ENCODE results near the gene FBXL19. TPM values are rescaled to one million over a fixed set of nuclear protein-coding genes. Genes with fewer than 3 reads are reported as not detected.
A peak's percentile ranks its signal among the peaks of the same experiment; 100 is the strongest.

The FBXL19 gene
- total RNA-seq, 1 donor from 2014 or later = 36.4 TPM

GRCh38 chr16:30997725-30998711 lies 74.6 kb downstream of the FBXL19 start:
- Histone ChIP-seq H3K36me3 (ENCODE audit: control insufficient read depth, insufficient read depth, low read length) (no peaks in the 10 kb centered on the region), H3K27me3 (ENCODE audit: control insufficient read depth, insufficient read depth, low read length) (peaks cover 3% of the 10 kb centered on the region), H3K4me3 (ENCODE audit: low read depth, low read length) (peak overlapping the region; percentile 55)
- TF ChIP-seq, protein P1, sequence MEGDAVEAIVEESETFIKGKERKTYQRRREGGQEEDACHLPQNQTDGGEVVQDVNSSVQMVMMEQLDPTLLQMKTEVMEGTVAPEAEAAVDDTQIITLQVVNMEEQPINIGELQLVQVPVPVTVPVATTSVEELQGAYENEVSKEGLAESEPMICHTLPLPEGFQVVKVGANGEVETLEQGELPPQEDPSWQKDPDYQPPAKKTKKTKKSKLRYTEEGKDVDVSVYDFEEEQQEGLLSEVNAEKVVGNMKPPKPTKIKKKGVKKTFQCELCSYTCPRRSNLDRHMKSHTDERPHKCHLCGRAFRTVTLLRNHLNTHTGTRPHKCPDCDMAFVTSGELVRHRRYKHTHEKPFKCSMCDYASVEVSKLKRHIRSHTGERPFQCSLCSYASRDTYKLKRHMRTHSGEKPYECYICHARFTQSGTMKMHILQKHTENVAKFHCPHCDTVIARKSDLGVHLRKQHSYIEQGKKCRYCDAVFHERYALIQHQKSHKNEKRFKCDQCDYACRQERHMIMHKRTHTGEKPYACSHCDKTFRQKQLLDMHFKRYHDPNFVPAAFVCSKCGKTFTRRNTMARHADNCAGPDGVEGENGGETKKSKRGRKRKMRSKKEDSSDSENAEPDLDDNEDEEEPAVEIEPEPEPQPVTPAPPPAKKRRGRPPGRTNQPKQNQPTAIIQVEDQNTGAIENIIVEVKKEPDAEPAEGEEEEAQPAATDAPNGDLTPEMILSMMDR (IDR thresholded peaks at IDR 0.05; ENCODE audit: insufficient read depth, low read length, poor library complexity, severe bottlenecking) = no peak
- DNase-seq (ENCODE audit: low read depth) = peak; percentile 67

Other genes with a start within 250 kb of the FBXL19 start
- gene SRCAP, start 224.4 kb upstream of the FBXL19 start, total RNA-seq = 15.5 and 18.1 TPM in 2 replicates
- gene PHKG2, start 175.1 kb upstream of the FBXL19 start, total RNA-seq = 23.6 and 32.3 TPM in 2 replicates
- gene CFAP119, start 161.5 kb upstream of the FBXL19 start, total RNA-seq = 1.6 and 5.7 TPM in 2 replicates
- gene RNF40, start 161.2 kb upstream of the FBXL19 start, total RNA-seq = 101 and 130 TPM in 2 replicates
- gene ZNF629, start 136.4 kb upstream of the FBXL19 start, total RNA-seq = 22.8 and 23.9 TPM in 2 replicates
- gene BCL7C, start 29.5 kb upstream of the FBXL19 start, total RNA-seq = 43.1 and 46.3 TPM in 2 replicates
- gene CTF1, start 27.0 kb upstream of the FBXL19 start, total RNA-seq = 1.4 and 2.1 TPM in 2 replicates
- gene ORAI3, start 25.5 kb downstream of the FBXL19 start, total RNA-seq = 35.3 and 37.9 TPM in 2 replicates
- gene SETD1A, start 34.2 kb downstream of the FBXL19 start, total RNA-seq = 7.2 TPM in 2 replicates
- gene HSD3B7, start 61.6 kb downstream of the FBXL19 start, total RNA-seq = 11.5 and 13.8 TPM in 2 replicates
- gene STX1B, start 87.1 kb downstream of the FBXL19 start, total RNA-seq = 0.07 and 0.29 TPM in 2 replicates
- gene STX4, start 110.0 kb downstream of the FBXL19 start, total RNA-seq = 26.3 and 28.0 TPM in 2 replicates
- gene ZNF668, start 150.7 kb downstream of the FBXL19 start, total RNA-seq = 23.1 and 27.8 TPM in 2 replicates
- gene ZNF646, start 150.8 kb downstream of the FBXL19 start, total RNA-seq = 17.8 and 19.0 TPM in 2 replicates
- 1.6 and 2.1 TPM in 2 replicates for gene PRSS53, start 165.4 kb downstream of the FBXL19 start, total RNA-seq
- gene VKORC1, start 171.2 kb downstream of the FBXL19 start, total RNA-seq = 123 and 139 TPM in 2 replicates
- 50.9 and 59.6 TPM in 2 replicates for gene BCKDK, start 184.8 kb downstream of the FBXL19 start, total RNA-seq
- gene KAT8, start 194.1 kb downstream of the FBXL19 start, total RNA-seq = 48.7 and 54.9 TPM in 2 replicates
- gene PRSS8, start 212.2 kb downstream of the FBXL19 start, total RNA-seq = 146 and 169 TPM in 2 replicates
- gene PRSS36, start 226.5 kb downstream of the FBXL19 start, total RNA-seq = 0.55 and 1.5 TPM in 2 replicates